GM04504 (cell line): Measurements from ENCODE around the gene ABHD17A.
A peak's percentile ranks its signal among the peaks of the same experiment; 100 is the strongest.

Source experiments
- DNase-seq: peaks from one replicate; pipeline ENCODE4 v3.0.0-alpha.2; 2012; ENCODE audit warnings: low read depth

ABHD17A gene

GRCh38 chr19:1864480-1865171, 20.7 kb downstream of the ABHD17A start:
- no peak for DNase-seq

- DNase-seq = peak; percentile 88
Measured at GRCh38 chr19:1863638-1864479, 21.4 kb downstream of the ABHD17A start.

- DNase-seq = no peak
Measured at GRCh38 chr19:1863328-1863637, 22.0 kb downstream of the ABHD17A start, which contains the start of gene KLF16. TSS of gene KLF16 (minus strand) at chr19:1863579. CDS start at chr19:1863497, 82 bp downstream.

- DNase-seq = no peak
Measured at GRCh38 chr19:1862424-1863327, 22.6 kb downstream of the ABHD17A start.

- DNase-seq = no peak
Measured at GRCh38 chr19:1862068-1862423, 23.2 kb downstream of the ABHD17A start.

GRCh38 chr19:1861599-1862031, 23.7 kb downstream of the ABHD17A start:
- no peak for DNase-seq

GRCh38 chr19:1860821-1861598, 24.3 kb downstream of the ABHD17A start:
- no peak for DNase-seq

GRCh38 chr19:1860042-1860775, 25.1 kb downstream of the ABHD17A start:
- DNase-seq = peak; percentile 44

- DNase-seq = no peak
Measured at GRCh38 chr19:1859331-1859781, 25.9 kb downstream of the ABHD17A start.

- no peak for DNase-seq
Measured at GRCh38 chr19:1858412-1859081, 26.7 kb downstream of the ABHD17A start.

GRCh38 chr19:1857648-1858326, 27.5 kb downstream of the ABHD17A start:
- no peak for DNase-seq

GRCh38 chr19:1856698-1857603, 28.3 kb downstream of the ABHD17A start:
- DNase-seq = peak; percentile 47

- DNase-seq = no peak
Measured at GRCh38 chr19:1856345-1856697, 29.0 kb downstream of the ABHD17A start.

GRCh38 chr19:1855828-1856255, 29.5 kb downstream of the ABHD17A start:
- DNase-seq = no peak

GRCh38 chr19:1855040-1855827, 30.1 kb downstream of the ABHD17A start:
- peak; percentile 84 for DNase-seq

GRCh38 chr19:1854542-1855039, 30.7 kb downstream of the ABHD17A start:
- no peak for DNase-seq

- no peak for DNase-seq
Measured at GRCh38 chr19:1854039-1854541, 31.2 kb downstream of the ABHD17A start.
